BJ (cell line): ENCODE results near the gene RNF141. TPM values are rescaled to one million over a fixed set of nuclear protein-coding genes. Genes with fewer than 3 reads are reported as not detected.

ENCODE experiments used
- CTCF ChIA-PET: fragments of 350-600 bp; formaldehyde crosslinking; extraction: SDS; loops from one replicate; lab custom pipeline; 2021; ENCODE audit warnings: antibody characterized with exemption, inconsistent platforms; lab: Yijun Ruan, JAX
- POLR2A ChIA-PET: fragments of 300-600 bp; sonication (Branson Sonifier 250); formaldehyde crosslinking; extraction: SDS; loops from one replicate; lab custom pipeline; 2021; ENCODE audit warnings: antibody characterized with exemption; lab: Charles Lee
- DNase-seq: peaks from one replicate; pipeline ENCODE4 v3.0.0-alpha.2; 2011; ENCODE audit warnings: low read depth
- H3K27me3 ChIP-seq: 2 replicates; pipeline ENCODE4 v1.6.0; 2011; ENCODE audit warnings: low read length; ENCODE audit not compliant: control insufficient read depth, insufficient read depth
- H3K36me3 ChIP-seq: 2 replicates; pipeline ENCODE4 v1.5.1; 2011; ENCODE audit warnings: low read length; ENCODE audit not compliant: control insufficient read depth, insufficient read depth
- H3K4me3 ChIP-seq: 2 replicates; pipeline ENCODE4 v1.5.1; 2011; ENCODE audit warnings: low read depth, mild to moderate bottlenecking, control low read depth, low read length
- CTCF ChIP-seq: IDR thresholded peaks from 2 replicates; pipeline ENCODE4 v1.5.1; 2011; ENCODE audit warnings: low read depth, mild to moderate bottlenecking, control low read depth, inconsistent platforms, low read length, moderate library complexity; ENCODE audit not compliant: insufficient read depth
- polyA plus RNA-seq: library from polyadenylated mRNA; depleted of rRNA; stranded (reverse); fragments of >200 nt; gene quantifications from 2 replicates; pipeline ENCODE4 v1.2.3, GENCODE V29; 2011

Gene RNF141
- polyA plus RNA-seq, 1 experiment, result 12.1 TPM

GRCh38 chr11:10584071-10584501 is 43.1 kb upstream of the RNF141 start:
- Histone ChIP-seq H3K36me3 (peaks cover 15% of the 10 kb centered on the region), H3K27me3 (no peaks in the 10 kb centered on the region), H3K4me3 (no peak overlapping the region)
- TF ChIP-seq CTCF, result no peak
- CTCF ChIA-PET, result interaction anchor here (0.6 to 1.8 kb wide), 4 partner anchors 13 to 269 kb away, joined by 3 to 7 read pairs (median 4); partner anchors contain the start of gene RNF141
- DNase-seq, result no peak
- POLR2A ChIA-PET, result no interaction called here

GRCh38 chr11:10581481-10582019 is 40.6 kb upstream of the RNF141 start:
- Histone ChIP-seq H3K27me3 (no peaks in the 10 kb centered on the region), H3K36me3 (peaks cover 19% of the 10 kb centered on the region), H3K4me3 (no peak overlapping the region)
- TF ChIP-seq CTCF, result no peak
- POLR2A ChIA-PET, result no interaction called here
- CTCF ChIA-PET, result interaction anchor here (0.6 to 1.2 kb wide), 2 partner anchors 12 to 35 kb away, joined by 3 read pairs; no protein-coding TSS in a partner anchor
- DNase-seq, result no peak

GRCh38 chr11:10580623-10581022 is 39.6 kb upstream of the RNF141 start:
- CTCF ChIA-PET, result interaction anchor here (0.6 kb wide), 1 partner anchor 12 kb away, joined by 3 read pairs; no protein-coding TSS in a partner anchor
- DNase-seq, result no peak

GRCh38 chr11:10579700-10580099 is 38.7 kb upstream of the RNF141 start:
- no peak for TF ChIP-seq CTCF
- POLR2A ChIA-PET, result no interaction called here
- Histone ChIP-seq H3K4me3 (no peak overlapping the region), H3K27me3 (no peaks in the 10 kb centered on the region), H3K36me3 (peaks cover 31% of the 10 kb centered on the region)
- CTCF ChIA-PET, result interaction anchor here (0.7 to 0.9 kb wide), 2 partner anchors 8 to 12 kb away, joined by 3 to 4 read pairs; no protein-coding TSS in a partner anchor
- no peak for DNase-seq

More at GRCh38 chr11:10580623-10581022, 39.6 kb upstream of the RNF141 start:
- H3K4me3 ChIP-seq, result no peak overlapping the region
- no peaks in the 10 kb centered on the region for H3K27me3 ChIP-seq
- TF ChIP-seq CTCF, result no peak
- POLR2A ChIA-PET, result no interaction called here
- H3K36me3 ChIP-seq, result peaks cover 26% of the 10 kb centered on the region

GRCh38 chr11:10576035-10576398 is 35.0 kb upstream of the RNF141 start:
- peaks cover 39% of the 10 kb centered on the region for H3K36me3 ChIP-seq
- ChIA-PET POLR2A (no interaction called here), CTCF (interaction anchor here (1.0 kb wide), 1 partner anchor 34 kb away, joined by 3 read pairs; no protein-coding TSS in a partner anchor)
- H3K27me3 ChIP-seq, result no peaks in the 10 kb centered on the region
- no peak overlapping the region for H3K4me3 ChIP-seq
- no peak for DNase-seq
- TF ChIP-seq CTCF, result no peak
